PC-3 (cell line): Measurements from ENCODE around the gene ERFE. TPM values are rescaled to one million over a fixed set of nuclear protein-coding genes. Genes with fewer than 3 reads are reported as not detected.

Source experiments
- ATAC-seq: fragments of 200-7000 bp; cut with Tn5 transposase; 2 replicates; pipeline ENCODE4 v1.9.1; 2020; ENCODE audit warnings: mild to moderate bottlenecking, moderate library complexity
- BruUV-seq: library from RNA; stranded (reverse); fragments of 400-500 nt; replicated peaks from 2 replicates; lab custom pipeline; 2021; lab: Mats Ljungman, UMichigan
- CTCF ChIA-PET: fragments of 300-600 bp; sonication (Branson Sonifier 250); formaldehyde crosslinking; loops from one replicate; lab custom pipeline; 2022; ENCODE audit warnings: antibody characterized with exemption; lab: Charles Lee
- POLR2A ChIA-PET: fragments of 300-600 bp; sonication (Branson Sonifier 250); formaldehyde crosslinking; loops from one replicate; lab custom pipeline; 2022; ENCODE audit warnings: antibody characterized with exemption; ENCODE audit not compliant: unreplicated experiment; lab: Charles Lee
- DNase-seq: peaks from one replicate; pipeline ENCODE4 v3.0.0-alpha.2; 2015
- H2AFZ ChIP-seq: fragments of 300-600 bp; sonication (generic); 2 replicates; pipeline ENCODE4 v1.6.0; 2016; ENCODE audit warnings: antibody characterized with exemption, low read length
- H3F3A ChIP-seq: fragments of 300-600 bp; sonication (generic); one replicate; pipeline ENCODE4 v1.6.0; 2017; ENCODE audit warnings: antibody characterized with exemption, low read length, control low read depth, mild to moderate bottlenecking; ENCODE audit not compliant: unreplicated experiment
- H3K27ac ChIP-seq: fragments of 300-600 bp; sonication (generic); 2 replicates; pipeline ENCODE4 v1.5.1; 2016; ENCODE audit warnings: mild to moderate bottlenecking, low read length
- H3K27me3 ChIP-seq: fragments of 300-600 bp; sonication (generic); 2 replicates; pipeline ENCODE4 v1.6.1; 2016; ENCODE audit warnings: low read length, mixed read lengths
- H3K36me3 ChIP-seq: fragments of 300-600 bp; sonication (generic); 2 replicates; pipeline ENCODE4 v1.6.1; 2016; ENCODE audit warnings: low read depth, mixed run types, low read length, mixed read lengths
- H3K4me1 ChIP-seq: fragments of 300-600 bp; sonication (generic); 2 replicates; pipeline ENCODE4 v1.5.1; 2016; ENCODE audit warnings: low read length; ENCODE audit not compliant: insufficient read depth
- H3K4me2 ChIP-seq: fragments of 300-600 bp; sonication (generic); 2 replicates; pipeline ENCODE4 v1.6.0; 2016; ENCODE audit warnings: low read length
- H3K4me3 ChIP-seq: fragments of 300-600 bp; sonication (generic); 2 replicates; pipeline ENCODE4 v1.5.1; 2016; ENCODE audit warnings: mild to moderate bottlenecking, low read length, mixed read lengths
- H3K79me2 ChIP-seq: fragments of 300-600 bp; sonication (generic); 2 replicates; pipeline ENCODE4 v1.6.1; 2017; ENCODE audit warnings: low read length, mixed read lengths
- H3K9ac ChIP-seq: fragments of 300-600 bp; sonication (generic); 2 replicates; pipeline ENCODE4 v1.6.0; 2016; ENCODE audit warnings: mild to moderate bottlenecking, low read length
- H3K9me2 ChIP-seq: fragments of 300-600 bp; sonication (generic); replicated peaks from 2 replicates; pipeline ENCODE4 v1.6.1; 2016; ENCODE audit warnings: mixed run types, low read length, mixed read lengths
- H3K9me3 ChIP-seq: fragments of 300-600 bp; sonication (generic); 2 replicates; pipeline ENCODE4 v1.6.1; 2016; ENCODE audit warnings: low read length, mixed read lengths
- H4K20me1 ChIP-seq: fragments of 300-600 bp; sonication (generic); 2 replicates; pipeline ENCODE4 v1.6.1; 2016; ENCODE audit warnings: low read length, mixed read lengths
- EZH2 ChIP-seq: fragments of 300-600 bp; sonication (generic); IDR thresholded peaks from one replicate; pipeline ENCODE4 v1.6.1; 2017; ENCODE audit warnings: antibody characterized with exemption, mild to moderate bottlenecking, low read length; ENCODE audit not compliant: unreplicated experiment
- EZH2phosphoT487 ChIP-seq: fragments of 300-600 bp; sonication (generic); IDR thresholded peaks from 2 replicates; pipeline ENCODE4 v1.6.1; 2018; ENCODE audit warnings: mild to moderate bottlenecking, antibody characterized with exemption, low read length, borderline replicate concordance
- intact Hi-C: fragments of 100-400 bp; cut with micrococcal nuclease; formaldehyde crosslinking; loops from 2 replicates; pipeline ENCODE4 v1.9.0; 2023
- total RNA-seq: library from RNA; depleted of rRNA; stranded (reverse); fragments of >200 nt; gene quantifications from 2 replicates; pipeline ENCODE4 v1.2.3, GENCODE V29; 2014
- TF ChIP-seq, protein P1 (sequence below): fragments of 300-600 bp; sonication (generic); conservative IDR thresholded peaks from 2 replicates; pipeline ENCODE4 v1.5.1; 2017; ENCODE audit warnings: antibody characterized with exemption, low read depth, mild to moderate bottlenecking, low read length

The ERFE gene
- total RNA-seq, 1 experiment from 2014 or later: 7.4 TPM

GRCh38 chr2:238171575-238172187, 12.9 kb downstream of the ERFE start:
- no peak overlapping the region for H3K27ac ChIP-seq
- H4K20me1 ChIP-seq: no peaks in the 10 kb centered on the region
- ATAC-seq (no peak), DNase-seq (no peak)
- no peak for TF ChIP-seq EZH2phosphoT487
- TF ChIP-seq, protein P1, sequence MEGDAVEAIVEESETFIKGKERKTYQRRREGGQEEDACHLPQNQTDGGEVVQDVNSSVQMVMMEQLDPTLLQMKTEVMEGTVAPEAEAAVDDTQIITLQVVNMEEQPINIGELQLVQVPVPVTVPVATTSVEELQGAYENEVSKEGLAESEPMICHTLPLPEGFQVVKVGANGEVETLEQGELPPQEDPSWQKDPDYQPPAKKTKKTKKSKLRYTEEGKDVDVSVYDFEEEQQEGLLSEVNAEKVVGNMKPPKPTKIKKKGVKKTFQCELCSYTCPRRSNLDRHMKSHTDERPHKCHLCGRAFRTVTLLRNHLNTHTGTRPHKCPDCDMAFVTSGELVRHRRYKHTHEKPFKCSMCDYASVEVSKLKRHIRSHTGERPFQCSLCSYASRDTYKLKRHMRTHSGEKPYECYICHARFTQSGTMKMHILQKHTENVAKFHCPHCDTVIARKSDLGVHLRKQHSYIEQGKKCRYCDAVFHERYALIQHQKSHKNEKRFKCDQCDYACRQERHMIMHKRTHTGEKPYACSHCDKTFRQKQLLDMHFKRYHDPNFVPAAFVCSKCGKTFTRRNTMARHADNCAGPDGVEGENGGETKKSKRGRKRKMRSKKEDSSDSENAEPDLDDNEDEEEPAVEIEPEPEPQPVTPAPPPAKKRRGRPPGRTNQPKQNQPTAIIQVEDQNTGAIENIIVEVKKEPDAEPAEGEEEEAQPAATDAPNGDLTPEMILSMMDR: no peak
- no peak for TF ChIP-seq EZH2
- intact Hi-C loops: no loop called here
- H3K79me2 ChIP-seq: no peaks in the 10 kb centered on the region
- H3K36me3 ChIP-seq: peaks cover 23% of the 10 kb centered on the region; the same call in 1 of the 2 replicates
- no peak overlapping the region for H3K4me2 ChIP-seq
- no peak overlapping the region for H3K9ac ChIP-seq
- POLR2A ChIA-PET: no interaction called here
- no peaks in the 10 kb centered on the region for H3K9me2 ChIP-seq
- no peak overlapping the region for H2AFZ ChIP-seq
- H3K4me1 ChIP-seq: peaks cover 25% of the 10 kb centered on the region
- H3K4me3 ChIP-seq: no peak overlapping the region
- no peaks in the 10 kb centered on the region for H3K27me3 ChIP-seq
- no peaks in the 10 kb centered on the region for H3F3A ChIP-seq
- no TSS peak for BruUV-seq
- H3K9me3 ChIP-seq: no peaks in the 10 kb centered on the region
- CTCF ChIA-PET: no interaction called here

GRCh38 chr2:238172439-238172838, 13.7 kb downstream of the ERFE start:
- CTCF ChIA-PET: no interaction called here

DNA sequence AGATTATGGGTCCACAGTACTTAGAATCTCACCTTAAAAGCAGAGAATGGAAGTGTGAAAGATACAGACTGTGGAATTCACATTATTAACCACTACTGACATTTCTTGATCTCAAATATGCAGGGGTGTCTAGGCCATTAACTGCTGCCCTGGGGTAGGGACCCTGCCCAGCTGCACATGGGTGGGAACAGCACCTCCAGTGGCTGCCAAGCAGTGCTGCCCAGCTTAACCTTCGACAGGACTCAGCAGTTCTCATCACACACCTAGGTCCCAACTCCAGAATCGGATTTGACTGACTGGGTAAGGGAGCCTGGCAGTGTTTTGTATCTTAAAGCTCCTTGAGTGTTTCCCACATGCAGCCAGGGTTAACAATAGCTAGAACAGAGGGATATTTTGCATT, 14.9 kb downstream of the ERFE start:
- ChIA-PET POLR2A (no interaction called here), CTCF (no interaction called here)
- Histone ChIP-seq H3F3A (no peaks in the 10 kb centered on the region), H3K79me2 (no peaks in the 10 kb centered on the region), H3K27ac (no peak overlapping the region), H3K9ac (no peak overlapping the region), H3K9me2 (no peaks in the 10 kb centered on the region), H3K9me3 (no peaks in the 10 kb centered on the region), H3K27me3 (no peaks in the 10 kb centered on the region), H3K4me1 (peaks cover 21% of the 10 kb centered on the region), H3K36me3 (peaks cover 36% of the 10 kb centered on the region), H2AFZ (no peak overlapping the region), H3K4me3 (no peak overlapping the region), H3K4me2 (no peak overlapping the region), H4K20me1 (no peaks in the 10 kb centered on the region)
- TF ChIP-seq, protein P1: peak; percentile 45
- TF ChIP-seq EZH2phosphoT487 (no peak), EZH2 (no peak)
- intact Hi-C loops: no loop called here
- ATAC-seq: no peak
- BruUV-seq: no TSS peak
- DNase-seq: no peak

More at GRCh38 chr2:238172439-238172838, 13.7 kb downstream of the ERFE start:
- Histone ChIP-seq H3K4me3 (no peak overlapping the region), H3K9me3 (no peaks in the 10 kb centered on the region), H3K27ac (no peak overlapping the region), H3K36me3 (peaks cover 31% of the 10 kb centered on the region), H2AFZ (no peak overlapping the region), H3K79me2 (no peaks in the 10 kb centered on the region), H3K9ac (no peak overlapping the region), H3K9me2 (no peaks in the 10 kb centered on the region), H3K27me3 (no peaks in the 10 kb centered on the region), H3K4me1 (peaks cover 25% of the 10 kb centered on the region), H3K4me2 (no peak overlapping the region), H3F3A (no peaks in the 10 kb centered on the region), H4K20me1 (no peaks in the 10 kb centered on the region)
- intact Hi-C loops: no loop called here
- TF ChIP-seq EZH2phosphoT487 (no peak), EZH2 (no peak)
- TF ChIP-seq, protein P1: no peak
- ATAC-seq (no peak), DNase-seq (no peak)
- POLR2A ChIA-PET: no interaction called here
- no TSS peak for BruUV-seq
